GM12864 (cell line): ENCODE data around the gene STK32C.

Experiments used
- DNase-seq: peaks from one replicate; pipeline ENCODE4 v3.0.0-alpha.2; 2011; ENCODE audit warnings: low read depth
- H3K4me3 ChIP-seq: 2 replicates; pipeline ENCODE4 v1.5.1; 2011; ENCODE audit warnings: mild to moderate bottlenecking, low read depth, low read length, control low read depth
- CTCF ChIP-seq: IDR thresholded peaks from 2 replicates; pipeline ENCODE4 v1.5.1; 2011; ENCODE audit warnings: low read depth, mild to moderate bottlenecking, moderate library complexity, low read length, control low read depth, inconsistent platforms; ENCODE audit errors: missing control alignments

Gene STK32C

DNA sequence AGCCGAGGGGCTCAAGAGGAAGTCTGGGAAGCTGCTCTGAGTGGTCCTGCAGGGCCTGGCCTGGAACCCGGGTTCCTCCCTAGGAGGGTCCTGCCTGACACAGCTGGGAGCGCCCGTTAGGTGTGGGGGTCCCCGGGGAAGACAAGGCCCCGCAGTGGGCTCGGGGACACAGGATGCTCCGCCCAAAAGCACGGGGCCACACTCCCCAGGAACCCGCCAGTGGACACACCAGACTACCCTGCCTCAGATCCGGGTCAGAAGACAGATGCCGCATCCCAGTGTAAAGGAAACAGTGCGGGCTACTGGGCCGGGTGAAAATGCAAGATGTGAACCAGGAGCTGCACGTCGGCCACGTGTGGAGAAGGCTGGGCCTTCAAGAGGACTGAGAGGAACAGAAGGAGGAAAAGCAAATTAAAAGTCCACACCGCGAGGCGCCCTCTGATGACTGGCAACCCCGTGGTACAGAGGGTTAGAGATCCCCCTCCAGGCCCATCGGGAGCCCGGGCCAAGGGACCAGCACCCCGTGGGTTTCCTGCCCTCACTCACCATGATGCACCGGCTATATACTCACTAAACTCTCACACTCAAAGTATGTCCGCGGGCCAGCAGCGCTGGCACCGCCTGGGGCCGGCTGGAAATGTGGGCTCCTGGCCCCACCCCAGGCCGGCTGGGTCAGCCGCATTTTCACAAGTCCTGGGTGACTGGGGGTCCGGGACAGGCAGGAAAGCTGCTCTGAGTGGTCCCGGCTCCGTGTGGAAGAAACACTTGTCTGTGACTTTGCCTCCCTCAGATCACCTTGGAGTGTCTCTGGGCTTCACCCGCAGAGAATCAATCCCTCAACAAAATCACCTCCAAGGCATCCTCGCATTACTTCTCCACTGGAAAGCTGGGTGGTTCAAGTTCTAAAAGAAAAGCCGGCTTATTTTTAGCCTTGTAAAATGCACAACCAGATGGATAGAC, 6.1 kb downstream of the STK32C start:
- no peak overlapping the region for H3K4me3 ChIP-seq
- TF ChIP-seq CTCF: no peak
- DNase-seq: no peak

- no peak for DNase-seq
- TF ChIP-seq CTCF: no peak
These were observed 7.2 kb downstream of the STK32C start for GRCh38 chr10:132300582-132300981.

DNA sequence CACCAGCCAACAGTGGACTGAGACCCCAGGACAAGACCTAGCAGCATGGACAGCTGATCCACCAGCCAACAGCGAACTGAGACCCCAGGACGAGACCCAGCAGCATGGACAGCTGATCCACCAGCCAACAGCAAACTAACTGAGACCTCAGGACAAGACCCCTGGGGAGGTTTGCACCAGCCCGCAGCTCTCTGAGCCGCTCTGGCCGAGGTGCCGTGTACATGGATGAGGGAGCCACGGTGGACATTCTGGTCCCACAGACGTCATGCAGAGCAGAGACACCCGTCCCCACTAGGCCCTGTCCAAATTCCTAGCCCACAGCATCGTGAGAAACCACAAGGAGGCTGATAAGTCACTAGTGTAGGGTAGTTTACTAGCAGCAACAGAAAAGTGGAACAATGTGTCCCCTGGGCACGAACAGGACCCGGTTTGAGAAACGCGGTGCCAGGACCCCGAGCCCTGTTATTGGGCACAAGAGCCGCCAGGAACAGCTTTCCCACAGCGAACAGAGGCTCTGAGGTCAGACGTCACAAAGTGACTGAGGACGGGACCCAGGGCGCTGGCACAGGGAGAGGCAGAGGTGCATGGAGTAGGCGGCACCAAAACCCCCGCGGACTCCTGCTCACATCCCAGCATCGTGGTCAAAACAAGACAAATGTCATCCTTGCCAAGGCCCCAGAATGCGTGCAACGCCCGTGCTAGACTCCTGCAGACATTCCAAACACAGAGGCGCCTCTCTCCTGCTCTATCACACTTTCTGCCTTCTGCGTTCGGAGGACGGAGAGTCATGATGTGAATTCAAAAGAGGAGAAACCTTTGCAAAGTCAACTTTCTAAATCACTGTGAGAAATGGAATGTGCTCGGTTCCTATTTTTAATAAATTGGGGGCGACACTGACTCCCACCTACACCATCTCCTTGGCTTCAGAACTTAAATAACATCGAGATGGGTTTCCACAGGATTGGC, 8.1 kb downstream of the STK32C start:
- no peak for DNase-seq
- no peak for TF ChIP-seq CTCF
- no peak overlapping the region for H3K4me3 ChIP-seq

More at GRCh38 chr10:132300582-132300981, 7.2 kb downstream of the STK32C start:
- no peak overlapping the region for H3K4me3 ChIP-seq

DNA sequence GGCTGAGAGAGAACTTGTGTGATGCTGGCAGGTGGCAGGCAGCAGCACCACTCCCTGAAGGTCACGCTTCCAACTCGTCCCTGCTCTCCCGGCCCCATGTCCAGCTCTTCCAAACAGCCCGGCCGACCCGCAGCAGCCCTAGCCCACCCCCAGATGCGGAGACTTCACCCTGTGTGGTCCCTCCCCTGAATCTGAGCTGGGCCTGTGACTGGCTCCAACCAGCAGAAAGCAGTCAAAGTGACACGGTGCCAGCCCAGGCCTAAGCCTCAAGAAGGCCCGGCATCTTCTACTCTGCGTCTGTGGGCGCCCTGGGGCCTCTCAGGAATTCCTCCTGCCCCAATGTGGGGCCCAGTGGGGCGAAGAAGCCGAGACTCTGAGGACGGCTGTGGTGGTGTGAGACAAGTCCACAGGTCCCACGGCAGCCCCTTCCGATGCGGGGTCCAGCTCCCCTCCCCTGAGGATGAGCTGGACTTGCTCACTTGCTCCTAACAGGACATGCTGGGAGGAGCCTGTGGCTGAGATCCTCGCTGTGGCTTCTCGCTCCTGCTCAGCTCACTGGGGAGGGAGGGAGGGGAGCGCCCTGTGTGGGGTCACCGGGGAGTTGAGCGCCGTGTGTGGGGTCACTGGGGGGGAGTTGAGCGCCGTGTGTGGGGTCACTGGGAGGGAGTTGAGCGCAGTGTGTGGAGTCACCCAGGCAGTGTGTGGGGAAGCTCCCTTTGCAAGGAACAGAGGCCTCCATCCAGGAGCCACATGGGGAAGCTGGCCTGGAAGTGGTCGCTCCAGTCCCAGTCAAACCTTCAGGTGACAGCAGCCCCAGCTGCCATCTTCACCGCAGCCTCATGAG, 9.5 kb downstream of the STK32C start:
- no peak overlapping the region for H3K4me3 ChIP-seq
- TF ChIP-seq CTCF: no peak
- no peak for DNase-seq

DNA sequence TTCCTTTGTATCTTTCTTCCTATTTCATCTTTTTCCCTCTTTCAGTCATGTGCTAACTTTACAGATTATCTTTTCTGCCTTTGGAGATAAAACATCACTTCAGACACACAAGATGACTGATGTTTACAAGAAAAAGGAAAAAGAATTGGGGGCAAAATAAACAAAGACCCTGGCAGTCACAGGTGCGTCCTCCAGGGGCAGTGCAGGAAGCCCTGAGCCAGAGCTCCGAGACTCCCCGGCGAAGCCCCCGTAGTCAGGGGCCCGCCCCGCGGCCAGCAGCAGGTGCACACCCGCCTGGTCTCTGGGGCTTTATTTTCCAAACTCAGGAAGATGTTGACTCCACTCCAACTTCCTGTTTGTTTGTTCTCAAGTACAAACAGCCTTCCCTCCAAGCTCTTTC, 10.2 kb downstream of the STK32C start:
- H3K4me3 ChIP-seq: no peak overlapping the region
- no peak for DNase-seq

More for the DNA sequence above, 10.2 kb downstream of the STK32C start:
- no peak for TF ChIP-seq CTCF
